Natural killer cell (primary cell): Measurements from ENCODE around the gene CDC42BPA. TPM values are rescaled to one million over a fixed set of nuclear protein-coding genes. Genes with fewer than 3 reads are reported as not detected.

Experiments used
- ATAC-seq, 3 donors: fragments of 150-1000 bp in 2 of 3; fragments of 200-7000 bp in 1 of 3; cut with Tn5 transposase; 1 replicate in 1 of 3; 2 replicates in 2 of 3; pipeline ENCODE4 v1.10.0; 2021; ENCODE audit warnings: mild to moderate bottlenecking in 2 of 3, moderate library complexity in 2 of 3
- DNase-seq, 2 donors: peaks; one replicate each; pipeline versions ENCODE4 v3.0.0 to v3.0.0-alpha.2; 2013 to 2021; ENCODE audit warnings: mixed read lengths in 1 of 2
- H3K27ac ChIP-seq: one replicate; pipeline ENCODE4 v1.5.1; 2013; ENCODE audit warnings: mild to moderate bottlenecking, low read length
- H3K27me3 ChIP-seq: one replicate; pipeline ENCODE4 v1.6.1; 2013; ENCODE audit warnings: low read length; ENCODE audit not compliant: control insufficient read depth, insufficient read depth
- H3K36me3 ChIP-seq: one replicate; pipeline ENCODE4 v1.6.1; 2013; ENCODE audit warnings: low read length; ENCODE audit not compliant: control insufficient read depth, insufficient read depth
- H3K4me1 ChIP-seq: one replicate; pipeline ENCODE4 v1.6.1; 2013; ENCODE audit warnings: low read length; ENCODE audit not compliant: control insufficient read depth, insufficient read depth
- H3K4me3 ChIP-seq: one replicate; pipeline ENCODE4 v1.5.1; 2013; ENCODE audit warnings: low read length
- H3K9me3 ChIP-seq: one replicate; pipeline ENCODE4 v1.6.1; 2013; ENCODE audit warnings: low read length; ENCODE audit not compliant: control insufficient read depth, insufficient read depth
- H3K27ac Mint-ChIP-seq, 2 donors: one replicate each; pipeline ENCODE4 v1.8.0; 2022; ENCODE audit warnings: mild to moderate bottlenecking in 2 of 2, mixed read lengths in 2 of 2, moderate library complexity in 1 of 2
- H3K27me3 Mint-ChIP-seq, 2 donors: one replicate each; pipeline ENCODE4 v1.8.0; 2022; ENCODE audit warnings: low read depth in 2 of 2, mixed read lengths in 2 of 2
- H3K36me3 Mint-ChIP-seq: one replicate; pipeline ENCODE4 v1.8.0; 2022; ENCODE audit warnings: mixed read lengths
- H3K4me1 Mint-ChIP-seq, 2 donors: one replicate each; pipeline ENCODE4 v1.8.0; 2022; ENCODE audit warnings: mixed read lengths in 2 of 2
- H3K4me3 Mint-ChIP-seq: one replicate; pipeline ENCODE4 v1.8.0; 2022; ENCODE audit warnings: mild to moderate bottlenecking, moderate library complexity, mixed read lengths
- H3K9me3 Mint-ChIP-seq, 2 donors: one replicate each; pipeline ENCODE4 v1.8.0; 2022; ENCODE audit warnings: mixed read lengths in 2 of 2
- WGBS: methylation state at CpG from one replicate; pipeline ENCODE4 v1.1.7; 2013; ENCODE audit warnings: missing lambda C conversion rate; ENCODE audit not compliant: insufficient coverage; 5-methylcytosine and 5-hydroxymethylcytosine counted together
- intact Hi-C: fragments of 100-400 bp; cut with micrococcal nuclease; formaldehyde crosslinking; loops from one replicate; pipeline ENCODE4 v1.14.2; 2022
- total RNA-seq, 4 donors: library from RNA; stranded (reverse); fragments of 120-200 nt in 1 of 4; gene quantifications; one replicate each; pipeline versions ENCODE4 v1.2.3 to v1.2.4, GENCODE V29; 2013 to 2022
- TF ChIP-seq, protein P1 (sequence below): fragments of 200-600 bp; IDR thresholded peaks from one replicate; pipeline ENCODE4 v1.8.0; 2022; ENCODE audit warnings: antibody characterized with exemption

The CDC42BPA gene
- total RNA-seq, 3 donors from 2014 or later (not counting 1 experiment from before 2014, with no cell fraction given), result 0.14 to 2.4 (median 0.77) TPM

DNA sequence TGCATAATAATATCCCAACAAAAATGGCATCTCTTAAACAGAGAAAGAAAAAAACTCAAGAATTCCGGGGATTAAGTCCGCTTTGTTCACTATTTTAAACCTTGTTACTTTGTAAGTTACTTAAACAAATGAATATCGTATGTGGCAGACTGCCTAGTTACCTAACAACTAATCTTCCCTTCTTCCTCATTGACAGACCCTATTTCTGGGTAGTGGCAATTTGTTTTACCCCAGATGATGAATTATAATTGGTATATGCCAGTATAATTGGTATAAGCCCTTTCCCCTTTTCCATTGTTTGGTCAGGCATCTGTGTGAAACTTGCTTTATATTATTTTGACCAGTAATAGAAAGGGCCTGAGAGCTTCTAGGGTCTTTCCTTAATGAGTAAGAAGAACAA, 52.4 kb downstream of the CDC42BPA start:
- Histone ChIP-seq H3K4me1 (no peaks in the 10 kb centered on the region), H3K36me3 (no peaks in the 10 kb centered on the region), H3K9me3 (no peaks in the 10 kb centered on the region), H3K27ac (no peak overlapping the region), H3K27me3 (peaks cover 2% of the 10 kb centered on the region), H3K4me3 (no peak overlapping the region)
- TF ChIP-seq, protein P1, sequence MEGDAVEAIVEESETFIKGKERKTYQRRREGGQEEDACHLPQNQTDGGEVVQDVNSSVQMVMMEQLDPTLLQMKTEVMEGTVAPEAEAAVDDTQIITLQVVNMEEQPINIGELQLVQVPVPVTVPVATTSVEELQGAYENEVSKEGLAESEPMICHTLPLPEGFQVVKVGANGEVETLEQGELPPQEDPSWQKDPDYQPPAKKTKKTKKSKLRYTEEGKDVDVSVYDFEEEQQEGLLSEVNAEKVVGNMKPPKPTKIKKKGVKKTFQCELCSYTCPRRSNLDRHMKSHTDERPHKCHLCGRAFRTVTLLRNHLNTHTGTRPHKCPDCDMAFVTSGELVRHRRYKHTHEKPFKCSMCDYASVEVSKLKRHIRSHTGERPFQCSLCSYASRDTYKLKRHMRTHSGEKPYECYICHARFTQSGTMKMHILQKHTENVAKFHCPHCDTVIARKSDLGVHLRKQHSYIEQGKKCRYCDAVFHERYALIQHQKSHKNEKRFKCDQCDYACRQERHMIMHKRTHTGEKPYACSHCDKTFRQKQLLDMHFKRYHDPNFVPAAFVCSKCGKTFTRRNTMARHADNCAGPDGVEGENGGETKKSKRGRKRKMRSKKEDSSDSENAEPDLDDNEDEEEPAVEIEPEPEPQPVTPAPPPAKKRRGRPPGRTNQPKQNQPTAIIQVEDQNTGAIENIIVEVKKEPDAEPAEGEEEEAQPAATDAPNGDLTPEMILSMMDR, result no peak
- H3K4me3 Mint-ChIP-seq, result no peak overlapping the region
- H3K36me3 Mint-ChIP-seq, result no peaks in the 10 kb centered on the region
- no peak overlapping the region for H3K27ac Mint-ChIP-seq
- peaks cover 0 to 5% of the 10 kb centered on the region in 2 donors for H3K27me3 Mint-ChIP-seq
- H3K9me3 Mint-ChIP-seq, result no peaks in the 10 kb centered on the region
- ATAC-seq, result no peak
- no peak for DNase-seq
- WGBS, result 100% methylated on average over 2 of the region's 3 CpGs
- no peaks in the 10 kb centered on the region for H3K4me1 Mint-ChIP-seq
- intact Hi-C loops, result no loop called here

DNA sequence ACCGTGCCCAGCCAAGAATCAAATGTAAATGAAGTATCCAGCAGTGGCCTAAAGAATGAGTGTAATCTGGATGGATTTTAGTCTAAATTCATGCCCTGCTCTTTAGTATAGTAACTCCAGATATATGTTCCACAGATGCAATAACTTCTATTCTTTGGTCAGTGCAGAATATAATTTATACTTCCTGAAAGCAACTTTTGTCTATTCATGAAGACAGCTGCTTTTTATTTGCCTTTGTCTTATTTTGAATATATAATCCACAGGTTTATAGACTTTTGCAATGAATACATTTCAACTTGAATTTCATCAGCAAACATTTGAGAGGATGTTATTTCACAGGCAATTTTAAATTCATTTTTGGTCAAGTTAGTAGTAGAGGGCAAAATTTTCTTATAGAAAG, 54.4 kb downstream of the CDC42BPA start:
- Mint-ChIP-seq H3K4me1 (no peaks in the 10 kb centered on the region), H3K9me3 (no peaks in the 10 kb centered on the region), H3K27ac (no peak overlapping the region), H3K36me3 (no peaks in the 10 kb centered on the region), H3K27me3 (peaks cover 0 to 2% of the 10 kb centered on the region in 2 donors), H3K4me3 (no peak overlapping the region)
- no peaks in the 10 kb centered on the region for H3K9me3 ChIP-seq
- no peaks in the 10 kb centered on the region for H3K36me3 ChIP-seq
- intact Hi-C loops, result no loop called here
- H3K4me1 ChIP-seq, result no peaks in the 10 kb centered on the region
- no peak for DNase-seq
- TF ChIP-seq, protein P1, result no peak
- WGBS, result no CpG with 5 or more reads among the region's 1 CpG
- ATAC-seq, result no peak
- no peak overlapping the region for H3K27ac ChIP-seq
- no peaks in the 10 kb centered on the region for H3K27me3 ChIP-seq
- H3K4me3 ChIP-seq, result no peak overlapping the region

GRCh38 chr1:227261501-227261900, 56.8 kb downstream of the CDC42BPA start:
- Histone ChIP-seq H3K27ac (no peak overlapping the region), H3K9me3 (no peaks in the 10 kb centered on the region), H3K4me1 (no peaks in the 10 kb centered on the region), H3K36me3 (no peaks in the 10 kb centered on the region), H3K27me3 (no peaks in the 10 kb centered on the region), H3K4me3 (no peak overlapping the region)
- H3K27ac Mint-ChIP-seq, result no peak overlapping the region
- H3K4me1 Mint-ChIP-seq, result no peaks in the 10 kb centered on the region
- intact Hi-C loops, result no loop called here
- ATAC-seq (no peak), DNase-seq (no peak)
- no peak overlapping the region for H3K4me3 Mint-ChIP-seq
- H3K27me3 Mint-ChIP-seq, result peaks cover 0 to 2% of the 10 kb centered on the region in 2 donors
- H3K36me3 Mint-ChIP-seq, result no peaks in the 10 kb centered on the region
- H3K9me3 Mint-ChIP-seq, result no peaks in the 10 kb centered on the region
- TF ChIP-seq, protein P1, result no peak
- no CpG with 5 or more reads among the region's 2 CpGs for WGBS

- H3K27ac ChIP-seq, result no peak overlapping the region
- H3K36me3 ChIP-seq, result no peaks in the 10 kb centered on the region
- WGBS, result 100% methylated on average over 1 of the region's 2 CpGs
- H3K4me3 ChIP-seq, result no peak overlapping the region
- Mint-ChIP-seq H3K9me3 (no peaks in the 10 kb centered on the region), H3K36me3 (no peaks in the 10 kb centered on the region), H3K4me3 (no peak overlapping the region), H3K27me3 (peaks cover 0 to 2% of the 10 kb centered on the region in 2 donors), H3K27ac (no peak overlapping the region), H3K4me1 (no peaks in the 10 kb centered on the region)
- TF ChIP-seq, protein P1, result no peak
- H3K27me3 ChIP-seq, result no peaks in the 10 kb centered on the region
- no peak for ATAC-seq
- H3K9me3 ChIP-seq, result no peaks in the 10 kb centered on the region
- H3K4me1 ChIP-seq, result no peaks in the 10 kb centered on the region
- DNase-seq, result no peak
- intact Hi-C loops, result no loop called here
These were observed 57.9 kb downstream of the CDC42BPA start for GRCh38 chr1:227260433-227260832.
